Measurements from ENCODE around the gene HS3ST5. TPM values are rescaled to one million over a fixed set of nuclear protein-coding genes. Genes with fewer than 3 reads are reported as not detected.
A peak's percentile ranks its signal among the peaks of the same experiment; 100 is the strongest.

Gene HS3ST5
- total and polyA plus RNA-seq, 2 experiments from 2014 or later = 2.8 to 3.5 TPM

- TF ChIP-seq, protein P1, sequence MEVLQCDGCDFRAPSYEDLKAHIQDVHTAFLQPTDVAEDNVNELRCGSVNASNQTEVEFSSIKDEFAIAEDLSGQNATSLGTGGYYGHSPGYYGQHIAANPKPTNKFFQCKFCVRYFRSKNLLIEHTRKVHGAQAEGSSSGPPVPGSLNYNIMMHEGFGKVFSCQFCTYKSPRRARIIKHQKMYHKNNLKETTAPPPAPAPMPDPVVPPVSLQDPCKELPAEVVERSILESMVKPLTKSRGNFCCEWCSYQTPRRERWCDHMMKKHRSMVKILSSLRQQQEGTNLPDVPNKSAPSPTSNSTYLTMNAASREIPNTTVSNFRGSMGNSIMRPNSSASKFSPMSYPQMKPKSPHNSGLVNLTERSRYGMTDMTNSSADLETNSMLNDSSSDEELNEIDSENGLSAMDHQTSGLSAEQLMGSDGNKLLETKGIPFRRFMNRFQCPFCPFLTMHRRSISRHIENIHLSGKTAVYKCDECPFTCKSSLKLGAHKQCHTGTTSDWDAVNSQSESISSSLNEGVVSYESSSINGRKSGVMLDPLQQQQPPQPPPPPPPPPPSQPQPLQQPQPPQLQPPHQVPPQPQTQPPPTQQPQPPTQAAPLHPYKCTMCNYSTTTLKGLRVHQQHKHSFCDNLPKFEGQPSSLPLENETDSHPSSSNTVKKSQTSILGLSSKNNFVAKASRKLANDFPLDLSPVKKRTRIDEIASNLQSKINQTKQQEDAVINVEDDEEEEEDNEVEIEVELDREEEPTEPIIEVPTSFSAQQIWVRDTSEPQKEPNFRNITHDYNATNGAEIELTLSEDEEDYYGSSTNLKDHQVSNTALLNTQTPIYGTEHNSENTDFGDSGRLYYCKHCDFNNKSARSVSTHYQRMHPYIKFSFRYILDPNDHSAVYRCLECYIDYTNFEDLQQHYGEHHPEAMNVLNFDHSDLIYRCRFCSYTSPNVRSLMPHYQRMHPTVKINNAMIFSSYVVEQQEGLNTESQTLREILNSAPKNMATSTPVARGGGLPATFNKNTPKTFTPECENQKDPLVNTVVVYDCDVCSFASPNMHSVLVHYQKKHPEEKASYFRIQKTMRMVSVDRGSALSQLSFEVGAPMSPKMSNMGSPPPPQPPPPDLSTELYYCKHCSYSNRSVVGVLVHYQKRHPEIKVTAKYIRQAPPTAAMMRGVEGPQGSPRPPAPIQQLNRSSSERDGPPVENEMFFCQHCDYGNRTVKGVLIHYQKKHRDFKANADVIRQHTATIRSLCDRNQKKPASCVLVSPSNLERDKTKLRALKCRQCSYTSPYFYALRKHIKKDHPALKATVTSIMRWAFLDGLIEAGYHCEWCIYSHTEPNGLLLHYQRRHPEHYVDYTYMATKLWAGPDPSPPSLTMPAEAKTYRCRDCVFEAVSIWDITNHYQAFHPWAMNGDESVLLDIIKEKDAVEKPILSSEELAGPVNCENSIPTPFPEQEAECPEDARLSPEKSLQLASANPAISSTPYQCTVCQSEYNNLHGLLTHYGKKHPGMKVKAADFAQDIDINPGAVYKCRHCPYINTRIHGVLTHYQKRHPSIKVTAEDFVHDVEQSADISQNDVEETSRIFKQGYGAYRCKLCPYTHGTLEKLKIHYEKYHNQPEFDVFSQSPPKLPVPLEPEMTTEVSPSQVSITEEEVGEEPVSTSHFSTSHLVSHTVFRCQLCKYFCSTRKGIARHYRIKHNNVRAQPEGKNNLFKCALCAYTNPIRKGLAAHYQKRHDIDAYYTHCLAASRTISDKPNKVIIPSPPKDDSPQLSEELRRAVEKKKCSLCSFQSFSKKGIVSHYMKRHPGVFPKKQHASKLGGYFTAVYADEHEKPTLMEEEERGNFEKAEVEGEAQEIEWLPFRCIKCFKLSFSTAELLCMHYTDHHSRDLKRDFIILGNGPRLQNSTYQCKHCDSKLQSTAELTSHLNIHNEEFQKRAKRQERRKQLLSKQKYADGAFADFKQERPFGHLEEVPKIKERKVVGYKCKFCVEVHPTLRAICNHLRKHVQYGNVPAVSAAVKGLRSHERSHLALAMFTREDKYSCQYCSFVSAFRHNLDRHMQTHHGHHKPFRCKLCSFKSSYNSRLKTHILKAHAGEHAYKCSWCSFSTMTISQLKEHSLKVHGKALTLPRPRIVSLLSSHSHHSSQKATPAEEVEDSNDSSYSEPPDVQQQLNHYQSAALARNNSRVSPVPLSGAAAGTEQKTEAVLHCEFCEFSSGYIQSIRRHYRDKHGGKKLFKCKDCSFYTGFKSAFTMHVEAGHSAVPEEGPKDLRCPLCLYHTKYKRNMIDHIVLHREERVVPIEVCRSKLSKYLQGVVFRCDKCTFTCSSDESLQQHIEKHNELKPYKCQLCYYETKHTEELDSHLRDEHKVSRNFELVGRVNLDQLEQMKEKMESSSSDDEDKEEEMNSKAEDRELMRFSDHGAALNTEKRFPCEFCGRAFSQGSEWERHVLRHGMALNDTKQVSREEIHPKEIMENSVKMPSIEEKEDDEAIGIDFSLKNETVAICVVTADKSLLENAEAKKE (CRISPR knock-in tag; IDR thresholded peaks at IDR 0.05) = no peak
- TF ChIP-seq NANOG (IDR thresholded peaks at IDR 0.05; ENCODE audit: borderline replicate concordance) = no peak
- TF ChIP-seq JUNB (IDR thresholded peaks at IDR 0.05; ENCODE audit: unreplicated experiment) = no peak
- no peak for TF ChIP-seq ZNF114 (CRISPR knock-in tag; IDR thresholded peaks at IDR 0.05)
Observed at GRCh38 chr6:114390176-114390575, 47.4 kb upstream of the HS3ST5 start (continued).

- peak overlapping the region; percentile 48 for H3K27ac Mint-ChIP-seq
- Histone ChIP-seq H4K20me1 (replicated peaks; ENCODE audit: insufficient read depth) (no peaks in the 10 kb centered on the region), H3K27me3 (ENCODE audit: insufficient read depth) (no peaks in the 10 kb centered on the region), H3F3A (replicated peaks; ENCODE audit: low read depth) (no peaks in the 10 kb centered on the region), H3K79me2 (replicated peaks; ENCODE audit: insufficient read depth) (no peaks in the 10 kb centered on the region), H3K4me3 (no peak overlapping the region), H3K9me2 (ENCODE audit: insufficient read depth) (no peaks in the 10 kb centered on the region), H3K4me2 (peak overlapping the region; percentile 2; the same call in 1 of the 2 replicates), H2AFZ (no peak overlapping the region), H3K27ac (ENCODE audit: low read depth) (peak overlapping the region; percentile 23; the same call in 1 of the 2 replicates), H3K36me3 (ENCODE audit: insufficient read depth) (no peaks in the 10 kb centered on the region), H3K4me1 (ENCODE audit: insufficient read depth) (peaks cover 38% of the 10 kb centered on the region)
- H3K4me1 Mint-ChIP-seq = peaks cover 48% of the 10 kb centered on the region
- H3K4me3 Mint-ChIP-seq = no peak overlapping the region
- no peaks in the 10 kb centered on the region for H3K27me3 Mint-ChIP-seq (ENCODE audit: insufficient read depth, low read depth, poor library complexity)
- no peaks in the 10 kb centered on the region for H3K9me3 Mint-ChIP-seq
- no peaks in the 10 kb centered on the region for H3K36me3 Mint-ChIP-seq (ENCODE audit: low read depth)
- DNase-seq (ENCODE audit: low spot score) (peak; percentile 46), ATAC-seq (peak; percentile 24; the same call in 2 of the 3 replicates)
- TF ChIP-seq, protein P2, sequence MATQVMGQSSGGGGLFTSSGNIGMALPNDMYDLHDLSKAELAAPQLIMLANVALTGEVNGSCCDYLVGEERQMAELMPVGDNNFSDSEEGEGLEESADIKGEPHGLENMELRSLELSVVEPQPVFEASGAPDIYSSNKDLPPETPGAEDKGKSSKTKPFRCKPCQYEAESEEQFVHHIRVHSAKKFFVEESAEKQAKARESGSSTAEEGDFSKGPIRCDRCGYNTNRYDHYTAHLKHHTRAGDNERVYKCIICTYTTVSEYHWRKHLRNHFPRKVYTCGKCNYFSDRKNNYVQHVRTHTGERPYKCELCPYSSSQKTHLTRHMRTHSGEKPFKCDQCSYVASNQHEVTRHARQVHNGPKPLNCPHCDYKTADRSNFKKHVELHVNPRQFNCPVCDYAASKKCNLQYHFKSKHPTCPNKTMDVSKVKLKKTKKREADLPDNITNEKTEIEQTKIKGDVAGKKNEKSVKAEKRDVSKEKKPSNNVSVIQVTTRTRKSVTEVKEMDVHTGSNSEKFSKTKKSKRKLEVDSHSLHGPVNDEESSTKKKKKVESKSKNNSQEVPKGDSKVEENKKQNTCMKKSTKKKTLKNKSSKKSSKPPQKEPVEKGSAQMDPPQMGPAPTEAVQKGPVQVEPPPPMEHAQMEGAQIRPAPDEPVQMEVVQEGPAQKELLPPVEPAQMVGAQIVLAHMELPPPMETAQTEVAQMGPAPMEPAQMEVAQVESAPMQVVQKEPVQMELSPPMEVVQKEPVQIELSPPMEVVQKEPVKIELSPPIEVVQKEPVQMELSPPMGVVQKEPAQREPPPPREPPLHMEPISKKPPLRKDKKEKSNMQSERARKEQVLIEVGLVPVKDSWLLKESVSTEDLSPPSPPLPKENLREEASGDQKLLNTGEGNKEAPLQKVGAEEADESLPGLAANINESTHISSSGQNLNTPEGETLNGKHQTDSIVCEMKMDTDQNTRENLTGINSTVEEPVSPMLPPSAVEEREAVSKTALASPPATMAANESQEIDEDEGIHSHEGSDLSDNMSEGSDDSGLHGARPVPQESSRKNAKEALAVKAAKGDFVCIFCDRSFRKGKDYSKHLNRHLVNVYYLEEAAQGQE (IDR thresholded peaks at IDR 0.05; ENCODE audit: unreplicated experiment) = no peak
- TF ChIP-seq, protein P3, sequence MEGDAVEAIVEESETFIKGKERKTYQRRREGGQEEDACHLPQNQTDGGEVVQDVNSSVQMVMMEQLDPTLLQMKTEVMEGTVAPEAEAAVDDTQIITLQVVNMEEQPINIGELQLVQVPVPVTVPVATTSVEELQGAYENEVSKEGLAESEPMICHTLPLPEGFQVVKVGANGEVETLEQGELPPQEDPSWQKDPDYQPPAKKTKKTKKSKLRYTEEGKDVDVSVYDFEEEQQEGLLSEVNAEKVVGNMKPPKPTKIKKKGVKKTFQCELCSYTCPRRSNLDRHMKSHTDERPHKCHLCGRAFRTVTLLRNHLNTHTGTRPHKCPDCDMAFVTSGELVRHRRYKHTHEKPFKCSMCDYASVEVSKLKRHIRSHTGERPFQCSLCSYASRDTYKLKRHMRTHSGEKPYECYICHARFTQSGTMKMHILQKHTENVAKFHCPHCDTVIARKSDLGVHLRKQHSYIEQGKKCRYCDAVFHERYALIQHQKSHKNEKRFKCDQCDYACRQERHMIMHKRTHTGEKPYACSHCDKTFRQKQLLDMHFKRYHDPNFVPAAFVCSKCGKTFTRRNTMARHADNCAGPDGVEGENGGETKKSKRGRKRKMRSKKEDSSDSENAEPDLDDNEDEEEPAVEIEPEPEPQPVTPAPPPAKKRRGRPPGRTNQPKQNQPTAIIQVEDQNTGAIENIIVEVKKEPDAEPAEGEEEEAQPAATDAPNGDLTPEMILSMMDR (conservative IDR thresholded peaks at IDR 0.05; ENCODE audit: low read depth in 2 of 2) = no peak
- TF ChIP-seq POLR2AphosphoS5 (IDR thresholded peaks at IDR 0.05; ENCODE audit: low read depth) (no peak), EZH2phosphoT487 (IDR thresholded peaks at IDR 0.05; ENCODE audit: unreplicated experiment) (no peak), NANOG (IDR thresholded peaks at IDR 0.05; ENCODE audit: borderline replicate concordance) (no peak), STAT1 (IDR thresholded peaks at IDR 0.05; ENCODE audit: unreplicated experiment) (no peak), ZNF114 (CRISPR knock-in tag; IDR thresholded peaks at IDR 0.05) (no peak)
Observed at GRCh38 chr6:114389111-114389510, 46.3 kb upstream of the HS3ST5 start.

Data from GM23338 (cell line).